ENCODE measurements around the gene ASB10.

GRCh38 chr7:151204383-151205032 lies 17.5 kb upstream of the ASB10 start:
- no peak for TF ChIP-seq PCBP2 (optimal IDR thresholded peaks at IDR 0.05; ENCODE audit: low read depth, low read length, poor library complexity, severe bottlenecking)
- no peak for TF ChIP-seq ZNF672 (CRISPR knock-in tag; IDR thresholded peaks at IDR 0.05)
